RKO (cell line): ENCODE measurements around the gene LIMD2.

ENCODE experiments used
- DNase-seq: peaks from one replicate; pipeline ENCODE4 v3.0.0-alpha.2; 2016; ENCODE audit warnings: low spot score

LIMD2 gene

DNA sequence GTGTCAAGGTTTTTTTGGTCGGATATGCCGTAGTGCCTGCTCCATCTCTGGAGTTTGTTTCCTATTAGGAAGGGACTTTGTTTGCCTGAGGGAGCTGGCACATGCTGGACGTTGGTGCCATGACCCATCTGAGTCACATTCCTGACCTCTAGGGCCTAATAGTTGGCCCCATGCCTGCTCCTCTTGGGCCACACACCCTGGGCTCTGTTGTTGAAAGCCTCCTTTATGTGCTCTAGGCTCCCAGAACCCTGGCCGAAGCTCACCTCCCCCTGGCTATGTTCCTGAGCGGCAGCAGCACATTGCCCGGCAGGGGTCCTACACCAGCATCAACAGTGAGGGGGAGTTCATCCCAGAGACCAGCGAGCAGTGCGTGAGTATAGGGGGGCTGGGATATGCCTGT is 18.4 kb downstream of the LIMD2 start:
- no peak for DNase-seq

GRCh38 chr17:63680700-63681099 is 19.2 kb downstream of the LIMD2 start:
- no peak for DNase-seq

DNA sequence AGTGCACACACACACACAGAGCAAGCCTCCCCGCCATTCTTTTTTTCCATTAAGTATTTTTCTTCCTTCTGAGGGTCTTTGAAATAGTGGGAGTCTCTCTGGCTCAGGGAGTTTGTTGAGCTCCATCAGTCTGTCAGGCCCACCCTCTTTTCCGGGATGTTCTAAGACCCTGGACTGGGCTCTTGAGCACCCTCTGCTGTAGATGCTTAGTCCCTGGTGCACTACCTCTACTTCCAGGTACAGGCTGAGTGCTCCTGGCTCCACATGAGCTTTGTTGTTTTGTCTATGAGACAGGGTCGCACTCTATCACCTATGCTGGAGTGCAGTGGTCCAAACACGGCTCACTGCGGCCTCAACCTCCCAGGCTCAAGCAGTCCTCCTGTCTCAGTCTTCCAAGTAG is 20.7 kb downstream of the LIMD2 start:
- no peak for DNase-seq

DNA sequence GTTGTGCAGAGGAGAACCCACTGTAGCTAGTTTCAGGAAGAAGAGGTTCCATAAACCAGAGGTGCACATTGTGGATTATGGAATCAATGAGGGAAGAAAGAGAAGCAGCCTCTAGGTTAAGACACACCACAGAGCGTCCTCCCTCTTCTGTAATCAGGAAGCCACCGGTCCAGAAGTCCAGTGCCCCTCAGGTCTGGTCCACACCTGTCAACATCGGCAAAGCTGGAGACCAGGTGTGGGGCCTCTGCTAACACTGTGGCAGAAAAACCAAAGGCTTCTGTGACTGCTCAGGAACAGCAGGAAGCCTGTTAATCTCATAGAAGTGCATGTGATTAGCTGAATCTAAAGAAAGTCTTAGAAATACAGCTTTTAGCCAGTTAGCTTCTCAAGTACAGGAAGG is 23.3 kb downstream of the LIMD2 start:
- DNase-seq: no peak

DNA sequence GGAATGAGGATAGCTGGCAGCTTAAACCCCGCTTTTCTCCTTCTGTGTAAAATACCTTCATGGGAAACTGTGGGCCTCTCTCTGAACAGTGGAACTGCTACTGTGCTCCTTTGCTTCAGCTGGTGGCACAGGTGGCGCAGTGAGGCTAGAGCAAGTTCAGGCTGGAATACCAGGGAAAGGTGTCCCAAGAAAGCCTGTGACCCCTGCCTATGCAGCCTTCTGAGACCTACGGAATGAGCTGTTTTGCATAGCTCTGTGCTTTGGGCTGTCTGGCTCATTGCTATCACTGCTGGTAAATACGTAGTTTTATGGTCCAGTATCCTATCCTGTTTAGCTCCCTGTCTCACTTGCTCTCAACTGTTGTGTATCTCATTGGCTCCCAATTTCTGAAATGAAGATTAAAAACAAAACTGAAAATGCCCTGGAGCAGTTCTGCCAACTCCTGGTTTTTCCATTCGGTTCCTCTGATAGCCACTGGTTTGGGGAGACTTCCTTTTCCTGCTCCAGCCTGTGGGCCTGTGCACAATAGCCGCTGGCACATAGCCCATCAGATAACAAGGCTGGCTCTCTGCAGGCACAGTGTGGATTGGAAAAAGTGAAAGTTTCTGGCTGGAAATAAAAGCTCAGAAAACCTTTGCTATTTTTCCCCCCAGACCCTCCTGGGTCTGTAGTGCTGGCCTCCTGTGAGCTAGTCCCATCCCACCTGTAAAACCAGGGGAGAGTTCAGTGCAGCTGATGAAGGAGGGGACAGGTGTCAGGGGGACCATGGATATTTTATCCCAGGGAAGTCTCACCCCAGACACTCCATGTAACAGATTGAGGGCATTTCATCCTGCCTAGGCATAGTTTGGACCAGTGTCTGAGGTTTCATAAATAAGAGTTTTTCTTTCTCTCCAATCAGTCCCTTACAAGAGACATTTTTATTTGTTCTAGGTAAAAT is 24.0 kb downstream of the LIMD2 start:
- DNase-seq: no peak

GRCh38 chr17:63675231-63675606 is 24.7 kb downstream of the LIMD2 start:
- DNase-seq: no peak

- no peak for DNase-seq
These were observed 27.1 kb downstream of the LIMD2 start for GRCh38 chr17:63672856-63673255.

DNA sequence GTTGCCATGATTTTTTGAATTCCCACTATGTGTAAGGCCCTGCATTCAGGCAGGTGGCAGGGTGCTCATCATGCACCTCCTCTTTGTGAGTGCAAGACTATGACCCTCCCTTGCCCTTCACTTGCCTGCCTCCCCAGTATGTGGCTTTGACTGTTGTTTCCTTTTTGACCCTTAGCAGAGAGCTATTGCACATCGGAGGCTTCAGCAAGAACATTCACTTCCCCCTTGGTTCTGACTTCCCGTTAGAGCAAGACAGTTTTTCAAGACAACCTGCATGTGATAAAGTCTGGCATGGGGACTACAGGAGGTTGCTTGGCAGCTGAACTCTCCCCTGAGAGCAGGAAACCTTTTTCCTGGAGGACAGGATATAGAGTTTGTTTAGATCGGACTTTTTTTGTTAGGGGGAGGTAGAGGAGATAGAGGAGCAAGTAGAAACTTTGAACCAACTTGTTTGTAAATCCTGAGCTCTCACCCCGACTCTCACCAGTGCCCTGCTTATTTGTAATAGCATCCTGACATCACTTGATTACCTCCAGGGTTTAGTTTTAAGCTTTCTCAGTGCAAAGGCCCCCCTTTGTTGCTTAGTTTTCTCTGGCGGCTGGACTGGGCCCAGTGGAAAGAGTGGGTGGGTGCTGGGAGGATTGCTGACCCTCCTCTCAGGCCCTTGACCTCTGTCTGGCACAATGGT is 34.3 kb downstream of the LIMD2 start:
- DNase-seq: no peak

DNA sequence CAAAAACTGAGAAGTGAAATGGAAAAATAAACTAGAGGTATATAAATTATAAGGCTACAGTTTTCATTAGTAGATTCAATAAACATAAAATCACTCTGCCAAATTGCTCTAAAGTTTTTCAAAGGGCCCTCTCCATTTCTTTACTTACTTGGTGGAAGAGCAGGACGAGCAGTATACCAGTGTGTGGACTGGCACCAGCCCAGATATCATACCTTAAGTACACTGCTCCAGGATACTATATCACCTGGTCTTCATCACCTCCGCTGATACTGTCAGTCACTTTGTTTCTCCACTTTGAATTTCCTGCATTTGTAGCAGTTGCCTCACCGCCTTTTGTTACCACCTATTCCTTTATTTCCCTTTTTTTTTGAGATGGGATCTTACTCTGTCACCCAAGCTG is 40.1 kb downstream of the LIMD2 start:
- no peak for DNase-seq

GRCh38 chr17:63658366-63658765 is 41.6 kb downstream of the LIMD2 start:
- no peak for DNase-seq

- no peak for DNase-seq
These were observed 42.1 kb downstream of the LIMD2 start for GRCh38 chr17:63657786-63658185.

GRCh38 chr17:63653050-63653449 is 46.9 kb downstream of the LIMD2 start:
- no peak for DNase-seq

GRCh38 chr17:63652106-63652505 is 47.8 kb downstream of the LIMD2 start:
- no peak for DNase-seq

DNA sequence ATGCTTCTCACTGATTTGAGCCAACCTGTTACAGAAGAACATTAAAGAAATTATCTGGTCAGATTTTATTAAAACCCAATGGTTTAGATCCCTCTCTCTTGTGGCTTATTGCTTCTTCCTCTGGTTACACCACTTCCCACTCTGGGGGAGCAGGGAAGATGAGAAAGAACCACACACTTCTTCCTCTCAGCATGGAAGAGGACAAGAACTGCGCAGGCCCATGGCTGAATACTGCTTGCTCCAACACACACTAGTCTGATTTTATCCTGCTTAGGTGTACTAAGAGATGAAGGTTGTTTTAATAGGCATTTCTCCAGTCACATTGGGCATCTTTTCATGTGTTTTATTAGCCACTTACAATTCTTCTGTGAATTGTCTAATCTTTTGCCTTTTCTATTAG is 50.1 kb downstream of the LIMD2 start:
- no peak for DNase-seq

DNA sequence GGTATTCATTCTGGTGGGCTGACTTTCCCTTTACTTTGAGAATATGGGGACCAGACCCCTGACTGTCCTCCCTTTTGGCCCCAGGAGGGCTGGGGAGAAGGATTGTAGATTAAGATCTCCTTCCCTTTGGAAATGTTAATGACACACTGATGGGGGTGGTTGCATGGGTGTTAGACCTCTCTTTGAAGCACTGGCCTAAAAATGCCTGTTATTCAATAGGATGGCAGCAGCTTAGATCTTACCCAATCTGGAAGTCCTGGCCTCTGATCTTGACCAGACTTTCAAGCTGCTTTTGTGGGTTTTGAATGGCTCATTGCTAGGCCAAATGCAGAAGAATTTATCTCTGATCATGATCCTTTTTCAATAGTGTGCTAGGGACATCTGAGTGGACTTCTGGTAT is 52.0 kb downstream of the LIMD2 start:
- DNase-seq: no peak

GRCh38 chr17:63647065-63647725 is 52.7 kb downstream of the LIMD2 start:
- no peak for DNase-seq

- no peak for DNase-seq
These were observed 53.5 kb downstream of the LIMD2 start for GRCh38 chr17:63646488-63646806.
